Activated T-helper 2 cell treated with anti-CD3 and anti-CD28 coated beads, Interferon-gamma antibody, Interleukin-2, Interleukin-4, amounts not matched to agents 10 μg/mL and 5 μg/mL and 100 μg/mL, durations not matched to agents 14 hours and 24 hours and 36 hours (primary cell): Measurements from ENCODE around the gene COL18A1. TPM values are rescaled to one million over a fixed set of nuclear protein-coding genes. Genes with fewer than 3 reads are reported as not detected.
A peak's percentile ranks its signal among the peaks of the same experiment; 100 is the strongest.

Experiments
- DNase-seq: peaks from one replicate; pipeline ENCODE4 v3.0.0; 2021; ENCODE audit warnings: low spot score
- H3K27ac Mint-ChIP-seq: one replicate; pipeline ENCODE4 v1.8.0; 2021; ENCODE audit warnings: mixed read lengths
- H3K27me3 Mint-ChIP-seq: one replicate; pipeline ENCODE4 v1.8.0; 2021; ENCODE audit warnings: low read depth, mixed read lengths
- H3K36me3 Mint-ChIP-seq: one replicate; pipeline ENCODE4 v1.8.0; 2021; ENCODE audit warnings: low read depth, mixed read lengths
- H3K4me1 Mint-ChIP-seq: one replicate; pipeline ENCODE4 v1.8.0; 2021; ENCODE audit warnings: low read depth, mixed read lengths
- H3K4me3 Mint-ChIP-seq: one replicate; pipeline ENCODE4 v1.8.0; 2021; ENCODE audit warnings: low read depth, mild to moderate bottlenecking, moderate library complexity, mixed read lengths
- H3K9me3 Mint-ChIP-seq: one replicate; pipeline ENCODE4 v1.8.0; 2021; ENCODE audit warnings: mixed read lengths
- intact Hi-C: fragments of 100-400 bp; cut with micrococcal nuclease; formaldehyde crosslinking; loops from one replicate; pipeline ENCODE4 v1.15.1; 2023
- total RNA-seq: library from RNA; stranded (reverse); gene quantifications from 2 replicates; pipeline ENCODE4 v1.2.3, GENCODE V29; 2022

Gene COL18A1
- total RNA-seq, 1 donor from 2014 or later: 3.4 TPM

GRCh38 chr21:45539796-45540600 is 135.0 kb downstream of the COL18A1 start:
- Mint-ChIP-seq H3K4me3 (peak overlapping the region; percentile 79), H3K27ac (peak overlapping the region; percentile 55), H3K36me3 (peaks cover 41% of the 10 kb centered on the region), H3K9me3 (no peaks in the 10 kb centered on the region), H3K27me3 (no peaks in the 10 kb centered on the region), H3K4me1 (peaks cover 9% of the 10 kb centered on the region)
- intact Hi-C loops: no loop called here
- no peak for DNase-seq

- Mint-ChIP-seq H3K27ac (peak overlapping the region; percentile 55), H3K36me3 (peaks cover 37% of the 10 kb centered on the region), H3K27me3 (no peaks in the 10 kb centered on the region), H3K4me3 (peak overlapping the region; percentile 79), H3K9me3 (no peaks in the 10 kb centered on the region), H3K4me1 (peaks cover 11% of the 10 kb centered on the region)
- intact Hi-C loops: no loop called here
- no peak for DNase-seq
Observed at GRCh38 chr21:45540601-45540970, 135.6 kb downstream of the COL18A1 start.

- Mint-ChIP-seq H3K36me3 (peaks cover 31% of the 10 kb centered on the region), H3K9me3 (no peaks in the 10 kb centered on the region), H3K4me3 (peak overlapping the region; percentile 79), H3K27me3 (no peaks in the 10 kb centered on the region), H3K4me1 (peaks cover 11% of the 10 kb centered on the region), H3K27ac (peak overlapping the region; percentile 55)
- intact Hi-C loops: no loop called here
- peak; percentile 71 for DNase-seq
Observed at GRCh38 chr21:45541221-45542039, 136.5 kb downstream of the COL18A1 start.

- peak; percentile 70 for DNase-seq
- H3K9me3 Mint-ChIP-seq: no peaks in the 10 kb centered on the region
- no peaks in the 10 kb centered on the region for H3K27me3 Mint-ChIP-seq
- peak within 1 kb of the TSS; percentile 28 for H3K27ac Mint-ChIP-seq
- H3K36me3 Mint-ChIP-seq: peaks cover 26% of the 10 kb centered on the region
- peak within 1 kb of the TSS; percentile 79 for H3K4me3 Mint-ChIP-seq
- intact Hi-C loops: no loop called here
- H3K4me1 Mint-ChIP-seq: peaks cover 11% of the 10 kb centered on the region
Observed at GRCh38 chr21:45542242-45542666, 137.3 kb downstream of the COL18A1 start, which contains the start of gene SLC19A1. Gene SLC19A1, minus strand, starts transcription at chr21:45542440. Its CDS starts 4,481 bp downstream, at chr21:45537959.

- H3K27me3 Mint-ChIP-seq: no peaks in the 10 kb centered on the region
- H3K27ac Mint-ChIP-seq: no peak overlapping the region
- H3K4me3 Mint-ChIP-seq: peak overlapping the region; percentile 54
- H3K4me1 Mint-ChIP-seq: peaks cover 11% of the 10 kb centered on the region
- intact Hi-C loops: no loop called here
- peak; percentile 8 for DNase-seq
- H3K36me3 Mint-ChIP-seq: peaks cover 25% of the 10 kb centered on the region
- no peaks in the 10 kb centered on the region for H3K9me3 Mint-ChIP-seq
Observed at GRCh38 chr21:45542667-45543370, 137.9 kb downstream of the COL18A1 start.

GRCh38 chr21:45543371-45543709 is 138.4 kb downstream of the COL18A1 start:
- Mint-ChIP-seq H3K4me3 (peak overlapping the region; percentile 68), H3K4me1 (peaks cover 11% of the 10 kb centered on the region), H3K27me3 (no peaks in the 10 kb centered on the region), H3K9me3 (no peaks in the 10 kb centered on the region), H3K27ac (peak overlapping the region; percentile 50), H3K36me3 (peaks cover 22% of the 10 kb centered on the region)
- DNase-seq: peak; percentile 6
- intact Hi-C loops: no loop called here

GRCh38 chr21:45543710-45544448 is 138.9 kb downstream of the COL18A1 start:
- H3K27ac Mint-ChIP-seq: no peak overlapping the region

GRCh38 chr21:45544449-45545235 is 139.7 kb downstream of the COL18A1 start:
- Mint-ChIP-seq H3K27me3 (no peaks in the 10 kb centered on the region), H3K9me3 (no peaks in the 10 kb centered on the region), H3K4me1 (peaks cover 15% of the 10 kb centered on the region), H3K4me3 (no peak overlapping the region), H3K36me3 (peaks cover 17% of the 10 kb centered on the region), H3K27ac (peak overlapping the region; percentile 55)
- intact Hi-C loops: no loop called here
- DNase-seq: no peak

More at GRCh38 chr21:45543710-45544448, 138.9 kb downstream of the COL18A1 start:
- Mint-ChIP-seq H3K36me3 (peaks cover 22% of the 10 kb centered on the region), H3K9me3 (no peaks in the 10 kb centered on the region), H3K27me3 (no peaks in the 10 kb centered on the region), H3K4me1 (peaks cover 11% of the 10 kb centered on the region), H3K4me3 (peak overlapping the region; percentile 68)
- intact Hi-C loops: no loop called here
- DNase-seq: no peak

- no peaks in the 10 kb centered on the region for H3K9me3 Mint-ChIP-seq
- H3K4me1 Mint-ChIP-seq: peaks cover 16% of the 10 kb centered on the region
- peak overlapping the region; percentile 55 for H3K27ac Mint-ChIP-seq
- no peaks in the 10 kb centered on the region for H3K27me3 Mint-ChIP-seq
- intact Hi-C loops: no loop called here
- no peak overlapping the region for H3K4me3 Mint-ChIP-seq
- H3K36me3 Mint-ChIP-seq: peaks cover 13% of the 10 kb centered on the region
- DNase-seq: no peak
Observed at GRCh38 chr21:45545236-45545570, 140.2 kb downstream of the COL18A1 start.

GRCh38 chr21:45545691-45546531 is 140.9 kb downstream of the COL18A1 start:
- Mint-ChIP-seq H3K27ac (no peak overlapping the region), H3K27me3 (no peaks in the 10 kb centered on the region), H3K36me3 (peaks cover 7% of the 10 kb centered on the region), H3K4me3 (no peak overlapping the region), H3K9me3 (no peaks in the 10 kb centered on the region), H3K4me1 (peaks cover 16% of the 10 kb centered on the region)
- intact Hi-C loops: no loop called here
- DNase-seq: no peak
